Upper lobe of left lung (tissue), 4 donors: Measurements from ENCODE around the gene C17orf107.

Experiments used
- EP300 ChIP-seq, 4 donors: sonication (generic); formaldehyde crosslinking; IDR thresholded peaks; one replicate each; pipeline ENCODE4 v1.5.1; 2017; ENCODE audit warnings: antibody characterized with exemption in 4 of 4, control low read depth in 2 of 4
- POLR2A ChIP-seq, 4 donors: fragments of 450-650 bp; IDR thresholded peaks; one replicate each; pipeline ENCODE4 v1.5.1; 2016 to 2017; ENCODE audit warnings: antibody characterized with exemption in 4 of 4, mild to moderate bottlenecking in 2 of 4
- POLR2AphosphoS5 ChIP-seq, 2 donors: sonication (generic); formaldehyde crosslinking; IDR thresholded peaks; one replicate each; pipeline ENCODE4 v1.5.1; 2017; ENCODE audit warnings: antibody characterized with exemption in 2 of 2
- TF ChIP-seq, protein P1 (sequence below), 6 experiments: fragments of 450-650 bp in 4 of 6; fragments of 200-600 bp in 2 of 6; sonication (generic) in 2 of 6; IDR thresholded peaks; one replicate each; pipeline ENCODE4 v1.5.1; 2016 to 2019; ENCODE audit warnings: antibody characterized with exemption in 6 of 6

DNA sequence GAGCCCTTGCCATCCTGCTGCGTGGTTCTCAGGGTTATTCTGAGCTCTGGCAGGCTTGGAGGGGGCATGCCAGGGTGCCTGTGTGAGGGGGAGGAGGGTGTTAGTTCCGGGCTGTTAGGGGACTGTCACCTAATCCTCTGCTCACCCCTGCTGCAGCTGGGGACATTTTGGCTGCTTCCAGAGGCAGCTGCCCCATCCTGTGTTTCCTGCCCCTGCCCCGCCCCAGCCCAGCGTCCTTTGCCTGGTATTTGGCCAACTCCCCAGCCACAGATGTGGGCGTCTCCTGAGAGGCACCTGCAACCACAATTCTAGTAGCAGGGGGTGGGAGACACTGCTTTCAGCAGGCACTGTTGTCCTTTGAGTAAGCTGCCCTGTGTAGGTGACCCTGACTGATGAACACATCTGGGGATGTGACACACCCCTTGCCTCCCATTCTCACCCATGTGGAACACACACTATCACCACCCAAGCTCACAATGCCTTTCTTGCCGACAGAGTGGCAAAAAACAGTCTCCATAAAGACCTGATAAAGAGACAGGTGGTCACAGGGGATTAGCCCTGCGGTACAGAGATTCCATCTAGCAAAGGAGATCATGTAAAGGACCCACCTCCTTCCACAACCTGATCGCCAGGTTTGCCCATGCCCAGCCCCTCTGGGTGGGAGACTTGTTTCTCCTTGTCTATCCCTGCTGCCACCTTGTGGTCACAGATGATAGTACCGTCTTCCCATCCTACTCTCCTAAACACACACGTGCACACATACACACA, 3.9 kb downstream of the C17orf107 start, which contains the start of gene CHRNE:
- TF ChIP-seq POLR2A (IDR thresholded peaks at IDR 0.05), result no peak
- TF ChIP-seq, protein P1, sequence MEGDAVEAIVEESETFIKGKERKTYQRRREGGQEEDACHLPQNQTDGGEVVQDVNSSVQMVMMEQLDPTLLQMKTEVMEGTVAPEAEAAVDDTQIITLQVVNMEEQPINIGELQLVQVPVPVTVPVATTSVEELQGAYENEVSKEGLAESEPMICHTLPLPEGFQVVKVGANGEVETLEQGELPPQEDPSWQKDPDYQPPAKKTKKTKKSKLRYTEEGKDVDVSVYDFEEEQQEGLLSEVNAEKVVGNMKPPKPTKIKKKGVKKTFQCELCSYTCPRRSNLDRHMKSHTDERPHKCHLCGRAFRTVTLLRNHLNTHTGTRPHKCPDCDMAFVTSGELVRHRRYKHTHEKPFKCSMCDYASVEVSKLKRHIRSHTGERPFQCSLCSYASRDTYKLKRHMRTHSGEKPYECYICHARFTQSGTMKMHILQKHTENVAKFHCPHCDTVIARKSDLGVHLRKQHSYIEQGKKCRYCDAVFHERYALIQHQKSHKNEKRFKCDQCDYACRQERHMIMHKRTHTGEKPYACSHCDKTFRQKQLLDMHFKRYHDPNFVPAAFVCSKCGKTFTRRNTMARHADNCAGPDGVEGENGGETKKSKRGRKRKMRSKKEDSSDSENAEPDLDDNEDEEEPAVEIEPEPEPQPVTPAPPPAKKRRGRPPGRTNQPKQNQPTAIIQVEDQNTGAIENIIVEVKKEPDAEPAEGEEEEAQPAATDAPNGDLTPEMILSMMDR (IDR thresholded peaks at IDR 0.05), result peak; percentile 67 to 81 (median 75)
- no peak for TF ChIP-seq POLR2AphosphoS5 (IDR thresholded peaks at IDR 0.05)
- TF ChIP-seq EP300 (IDR thresholded peaks at IDR 0.05), result no peak
